GM12891 (cell line): Measurements from ENCODE around the gene PJA1.

Experiments used
- DNase-seq: peaks from one replicate; pipeline ENCODE4 v3.0.0; 2011; ENCODE audit warnings: low spot score; ENCODE audit not compliant: insufficient read length
- FAIRE-seq: peaks from 2 replicates; lab custom pipeline; 2011; peaks lifted over from hg19 to GRCh38; lab: Jason Lieb, UNC
- PAX5 ChIP-seq: IDR thresholded peaks from 2 replicates; pipeline ENCODE4 v1.6.1; 2011; ENCODE audit warnings: low read length, moderate library complexity, mild to moderate bottlenecking; ENCODE audit not compliant: insufficient read depth, severe bottlenecking
- POLR2A ChIP-seq: IDR thresholded peaks from 2 replicates; pipeline ENCODE4 v1.6.1; 2011; ENCODE audit warnings: low read depth, low read length, control low read depth
- POLR2AphosphoS5 ChIP-seq: IDR thresholded peaks from 2 replicates; pipeline ENCODE4 v1.6.1; 2011; ENCODE audit warnings: low read depth, low read length, control low read depth
- POU2F2 ChIP-seq: IDR thresholded peaks from 2 replicates; pipeline ENCODE4 v1.6.1; 2011; ENCODE audit warnings: low read depth, mild to moderate bottlenecking, control low read depth, low read length, moderate library complexity
- SPI1 ChIP-seq: IDR thresholded peaks from 2 replicates; pipeline ENCODE4 v1.6.1; 2011; ENCODE audit warnings: low read depth, low read length, control low read depth
- TAF1 ChIP-seq: IDR thresholded peaks from 2 replicates; pipeline ENCODE4 v1.6.1; 2011; ENCODE audit warnings: low read depth, low read length, control low read depth

The PJA1 gene

GRCh38 chrX:69145714-69146113 lies 19.5 kb downstream of the PJA1 start:
- DNase-seq, result no peak
- peak; percentile 26 for FAIRE-seq
- TF ChIP-seq POLR2A, result no peak
- no peak for TF ChIP-seq PAX5
- no peak for TF ChIP-seq SPI1
- no peak for TF ChIP-seq POLR2AphosphoS5
- TF ChIP-seq POU2F2, result no peak
- no peak for TF ChIP-seq TAF1

- FAIRE-seq (no peak), DNase-seq (no peak)
- TF ChIP-seq POLR2AphosphoS5 (no peak), TAF1 (no peak), SPI1 (no peak), PAX5 (no peak), POU2F2 (no peak), POLR2A (no peak)
These were observed 20.2 kb downstream of the PJA1 start for GRCh38 chrX:69144838-69145680.

- no peak for FAIRE-seq
- TF ChIP-seq POLR2AphosphoS5, result no peak
- no peak for TF ChIP-seq SPI1
- no peak for TF ChIP-seq PAX5
- no peak for TF ChIP-seq TAF1
- TF ChIP-seq POU2F2, result no peak
- TF ChIP-seq POLR2A, result no peak
- no peak for DNase-seq
These were observed 21.7 kb downstream of the PJA1 start for GRCh38 chrX:69143530-69143929.

GRCh38 chrX:69142788-69143469 lies 22.3 kb downstream of the PJA1 start:
- FAIRE-seq, result no peak
- TF ChIP-seq POLR2AphosphoS5 (no peak), PAX5 (no peak), SPI1 (no peak), TAF1 (no peak), POLR2A (no peak), POU2F2 (no peak)
- DNase-seq, result no peak

GRCh38 chrX:69140837-69141236 lies 24.4 kb downstream of the PJA1 start:
- no peak for FAIRE-seq
- DNase-seq, result no peak
- TF ChIP-seq POLR2AphosphoS5 (no peak), PAX5 (no peak)

- no peak for FAIRE-seq
- no peak for DNase-seq
- TF ChIP-seq POLR2AphosphoS5 (no peak), SPI1 (no peak), POLR2A (no peak), TAF1 (no peak), POU2F2 (no peak), PAX5 (no peak)
These were observed 25.7 kb downstream of the PJA1 start for GRCh38 chrX:69139516-69139915.

- no peak for DNase-seq
- TF ChIP-seq SPI1 (no peak), PAX5 (no peak), POLR2A (no peak), POU2F2 (no peak)
- FAIRE-seq, result no peak
These were observed 26.7 kb downstream of the PJA1 start for GRCh38 chrX:69138512-69138911.

- FAIRE-seq, result no peak
- no peak for DNase-seq
- TF ChIP-seq POLR2AphosphoS5, result no peak
- no peak for TF ChIP-seq POU2F2
- no peak for TF ChIP-seq POLR2A
- TF ChIP-seq PAX5, result no peak
- TF ChIP-seq SPI1, result no peak
- no peak for TF ChIP-seq TAF1
These were observed 27.2 kb downstream of the PJA1 start for GRCh38 chrX:69138118-69138390.

- no peak for FAIRE-seq
- DNase-seq, result no peak
- TF ChIP-seq POU2F2 (no peak), PAX5 (no peak), TAF1 (no peak), POLR2AphosphoS5 (no peak), SPI1 (no peak), POLR2A (no peak)
These were observed 27.7 kb downstream of the PJA1 start for GRCh38 chrX:69137371-69138117.
